Testis (tissue), 2 donors: Measurements from ENCODE around the gene JAK3.

Experiments
- POLR2A ChIP-seq: fragments of 450-650 bp; IDR thresholded peaks from one replicate; pipeline ENCODE4 v1.6.1; 2017; ENCODE audit warnings: antibody characterized with exemption, mild to moderate bottlenecking, moderate library complexity
- TF ChIP-seq, protein P1 (sequence below), 3 experiments: fragments of 450-650 bp in 2 of 3; fragments of 200-600 bp in 1 of 3; sonication (generic) in 1 of 3; IDR thresholded peaks; one replicate each; pipeline ENCODE4 v1.5.1; 2016 to 2019; ENCODE audit warnings: antibody characterized with exemption in 3 of 3, mild to moderate bottlenecking in 2 of 3, moderate library complexity in 1 of 3

DNA sequence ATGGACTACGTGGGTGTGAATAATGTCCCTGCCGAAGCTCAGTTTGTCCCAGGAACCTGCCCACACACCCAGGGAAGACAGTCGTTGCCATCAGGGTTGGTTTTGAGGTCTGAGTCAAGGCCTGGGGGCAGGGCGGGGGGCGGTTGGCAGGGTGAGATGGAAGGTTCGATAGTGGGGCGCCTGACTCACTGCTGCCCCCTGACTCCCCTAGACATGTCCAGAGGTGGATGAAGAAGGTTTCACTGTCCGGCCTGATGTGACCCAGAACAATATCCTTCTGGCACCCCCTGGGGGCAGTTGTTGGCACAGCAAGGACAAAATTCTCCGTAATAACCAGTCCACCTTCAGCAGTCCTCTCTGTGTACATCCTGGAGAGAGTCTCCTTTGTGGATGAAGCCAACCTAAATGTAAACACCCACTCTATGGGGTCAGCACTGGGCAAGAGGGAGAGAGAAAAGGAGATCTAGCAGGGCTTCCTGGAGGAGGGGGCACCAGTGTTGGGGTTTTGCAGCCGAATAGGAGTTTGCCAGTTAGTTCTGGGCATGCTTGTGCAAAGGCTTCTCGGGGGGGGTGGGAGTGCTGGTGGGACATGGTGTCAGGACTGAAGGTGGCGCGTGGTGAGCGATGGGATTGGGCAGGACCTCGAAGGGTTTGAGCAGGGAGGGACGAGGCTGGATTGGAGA, 72.4 kb downstream of the JAK3 start:
- TF ChIP-seq, protein P1, sequence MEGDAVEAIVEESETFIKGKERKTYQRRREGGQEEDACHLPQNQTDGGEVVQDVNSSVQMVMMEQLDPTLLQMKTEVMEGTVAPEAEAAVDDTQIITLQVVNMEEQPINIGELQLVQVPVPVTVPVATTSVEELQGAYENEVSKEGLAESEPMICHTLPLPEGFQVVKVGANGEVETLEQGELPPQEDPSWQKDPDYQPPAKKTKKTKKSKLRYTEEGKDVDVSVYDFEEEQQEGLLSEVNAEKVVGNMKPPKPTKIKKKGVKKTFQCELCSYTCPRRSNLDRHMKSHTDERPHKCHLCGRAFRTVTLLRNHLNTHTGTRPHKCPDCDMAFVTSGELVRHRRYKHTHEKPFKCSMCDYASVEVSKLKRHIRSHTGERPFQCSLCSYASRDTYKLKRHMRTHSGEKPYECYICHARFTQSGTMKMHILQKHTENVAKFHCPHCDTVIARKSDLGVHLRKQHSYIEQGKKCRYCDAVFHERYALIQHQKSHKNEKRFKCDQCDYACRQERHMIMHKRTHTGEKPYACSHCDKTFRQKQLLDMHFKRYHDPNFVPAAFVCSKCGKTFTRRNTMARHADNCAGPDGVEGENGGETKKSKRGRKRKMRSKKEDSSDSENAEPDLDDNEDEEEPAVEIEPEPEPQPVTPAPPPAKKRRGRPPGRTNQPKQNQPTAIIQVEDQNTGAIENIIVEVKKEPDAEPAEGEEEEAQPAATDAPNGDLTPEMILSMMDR (IDR thresholded peaks at IDR 0.05): peak in 2 of 3 experiments; percentile 54
- TF ChIP-seq POLR2A: no peak
